Measurements from ENCODE around the gene MIPEP. TPM values are rescaled to one million over a fixed set of nuclear protein-coding genes. Genes with fewer than 3 reads are reported as not detected.
"Not testable (repeated sequence)": the region's sequence is repeated elsewhere in the genome, so short reads cannot be mapped to it uniquely, and the experiment has no call there.

MIPEP gene
- total RNA-seq, 1 experiment from 2014 or later, result 25.4 TPM

DNA sequence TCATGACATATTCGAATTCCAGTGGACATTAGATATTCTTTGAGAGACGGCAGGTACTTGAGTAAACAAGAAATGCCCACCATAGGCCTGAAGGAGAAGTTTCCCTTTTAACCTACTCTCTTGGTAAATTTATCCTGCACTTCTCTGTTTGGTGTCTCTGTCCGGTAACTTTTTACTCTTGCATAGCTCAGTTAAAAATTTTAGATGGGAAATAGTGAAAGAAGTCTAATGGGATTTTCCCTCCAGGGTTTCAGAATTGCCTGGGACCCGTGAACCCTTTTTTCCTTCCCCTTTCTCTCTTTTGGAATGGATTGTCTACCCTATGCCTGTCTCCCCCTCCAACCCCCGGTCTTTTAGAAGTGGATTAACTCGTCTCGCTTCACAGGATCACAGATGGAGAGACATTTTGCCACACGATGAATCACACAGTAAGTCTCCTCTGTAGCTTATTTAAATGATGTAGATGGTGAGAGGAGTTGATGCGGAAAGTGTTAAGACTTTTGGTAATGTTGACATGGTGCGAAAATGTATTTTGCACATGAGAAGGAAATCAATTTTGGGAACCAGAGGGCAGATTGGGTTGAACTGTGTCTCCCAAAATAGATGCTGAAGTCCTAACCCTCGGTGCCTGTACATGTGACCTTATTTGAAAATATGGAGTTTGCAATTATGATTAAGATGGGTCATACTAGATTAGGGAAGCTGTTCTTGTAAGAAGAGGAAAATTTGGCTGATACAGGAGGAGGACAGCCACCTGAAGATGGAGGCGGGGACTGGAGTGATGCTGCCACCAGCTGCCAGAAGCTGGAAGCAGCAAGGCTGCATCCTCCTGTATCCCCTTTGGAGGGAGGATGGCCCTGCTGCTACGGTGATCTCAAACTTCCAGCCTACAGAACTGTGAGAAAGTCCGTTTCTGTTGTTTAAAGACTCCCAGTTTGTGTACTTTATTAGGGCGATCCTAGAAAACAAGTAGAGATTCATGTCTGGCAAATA lies 711 bp upstream of the MIPEP start:
- no peaks in the 10 kb centered on the region for H3K27me3 ChIP-seq (replicated peaks; ENCODE audit: insufficient read depth, low read depth, low read length, poor library complexity)
- TF ChIP-seq, protein P1, sequence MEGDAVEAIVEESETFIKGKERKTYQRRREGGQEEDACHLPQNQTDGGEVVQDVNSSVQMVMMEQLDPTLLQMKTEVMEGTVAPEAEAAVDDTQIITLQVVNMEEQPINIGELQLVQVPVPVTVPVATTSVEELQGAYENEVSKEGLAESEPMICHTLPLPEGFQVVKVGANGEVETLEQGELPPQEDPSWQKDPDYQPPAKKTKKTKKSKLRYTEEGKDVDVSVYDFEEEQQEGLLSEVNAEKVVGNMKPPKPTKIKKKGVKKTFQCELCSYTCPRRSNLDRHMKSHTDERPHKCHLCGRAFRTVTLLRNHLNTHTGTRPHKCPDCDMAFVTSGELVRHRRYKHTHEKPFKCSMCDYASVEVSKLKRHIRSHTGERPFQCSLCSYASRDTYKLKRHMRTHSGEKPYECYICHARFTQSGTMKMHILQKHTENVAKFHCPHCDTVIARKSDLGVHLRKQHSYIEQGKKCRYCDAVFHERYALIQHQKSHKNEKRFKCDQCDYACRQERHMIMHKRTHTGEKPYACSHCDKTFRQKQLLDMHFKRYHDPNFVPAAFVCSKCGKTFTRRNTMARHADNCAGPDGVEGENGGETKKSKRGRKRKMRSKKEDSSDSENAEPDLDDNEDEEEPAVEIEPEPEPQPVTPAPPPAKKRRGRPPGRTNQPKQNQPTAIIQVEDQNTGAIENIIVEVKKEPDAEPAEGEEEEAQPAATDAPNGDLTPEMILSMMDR (conservative IDR thresholded peaks at IDR 0.05; ENCODE audit: low read depth, low read length), result peak; percentile 52
- no peak for TF ChIP-seq EZH2 (IDR thresholded peaks at IDR 0.05; ENCODE audit: borderline replicate concordance, low read depth, low read length, poor library complexity, severe bottlenecking)
- no peaks in the 10 kb centered on the region for H3K9me3 ChIP-seq (ENCODE audit: low read depth, low read length, poor library complexity, severe bottlenecking)
- H3K4me3 ChIP-seq (ENCODE audit: low read depth, low read length, poor library complexity, severe bottlenecking), result peak overlapping the region; percentile 88
- ChIA-PET CTCF (interaction anchor here (1.4 kb wide), 1 partner anchor 70 kb away, joined by 3 read pairs; no protein-coding TSS in a partner anchor), POLR2A (ENCODE audit: low non-redundant PET) (interaction anchor here (0.7 kb wide), 1 partner anchor 449 kb away, joined by 3 read pairs; no protein-coding TSS in a partner anchor)
- DNase-seq (ENCODE audit: low spot score), result peak; percentile 41
- peaks cover 2% of the 10 kb centered on the region for H3K36me3 ChIP-seq (ENCODE audit: insufficient read depth, low read length, poor library complexity, severe bottlenecking)
- BruUV-seq (replicated peaks), result TSS peak; percentile 56
- intact Hi-C loops (cut with micrococcal nuclease; ENCODE audit: unreplicated experiment), result loop anchor here (5.0 kb wide), 1 partner anchor 423 kb away; no protein-coding TSS in a partner anchor
- no peak overlapping the region for H3K27ac ChIP-seq (ENCODE audit: low read depth, low read length, poor library complexity, severe bottlenecking)
- peaks cover 4% of the 10 kb centered on the region for H3K4me1 ChIP-seq (ENCODE audit: insufficient read depth, low read length, poor library complexity, severe bottlenecking)

DNA sequence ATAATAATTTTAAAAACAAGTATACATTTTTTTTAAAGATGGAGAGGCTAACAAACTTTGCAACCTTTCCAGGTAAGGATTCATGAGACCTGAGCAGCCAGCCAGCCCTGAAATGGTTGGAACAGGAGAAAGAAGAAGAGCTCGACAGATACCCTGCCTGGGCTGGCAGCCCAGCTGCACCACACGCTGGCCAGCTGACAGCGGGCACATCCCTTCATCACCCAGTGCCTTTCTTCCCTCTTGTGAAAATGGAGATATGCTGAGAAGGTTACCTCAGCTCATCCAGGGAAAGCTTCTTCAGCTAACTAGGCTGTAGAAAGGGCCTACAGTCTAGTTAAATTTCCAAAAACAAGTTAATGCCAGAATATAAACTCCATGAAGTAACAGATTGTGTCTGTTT lies 4.8 kb downstream of the MIPEP start:
- H3K27me3 ChIP-seq (replicated peaks; ENCODE audit: insufficient read depth, low read depth, low read length, poor library complexity); DNase-seq (ENCODE audit: low spot score); H3K4me1 ChIP-seq (ENCODE audit: insufficient read depth, low read length, poor library complexity, severe bottlenecking); POLR2A ChIA-PET (ENCODE audit: low non-redundant PET); intact Hi-C loops (cut with micrococcal nuclease; ENCODE audit: unreplicated experiment); BruUV-seq (replicated peaks); H3K36me3 ChIP-seq (ENCODE audit: insufficient read depth, low read length, poor library complexity, severe bottlenecking); H3K27ac ChIP-seq (ENCODE audit: low read depth, low read length, poor library complexity, severe bottlenecking); H3K9me3 ChIP-seq (ENCODE audit: low read depth, low read length, poor library complexity, severe bottlenecking); H3K4me3 ChIP-seq (ENCODE audit: low read depth, low read length, poor library complexity, severe bottlenecking); CTCF ChIA-PET: not testable (repeated sequence)

DNA sequence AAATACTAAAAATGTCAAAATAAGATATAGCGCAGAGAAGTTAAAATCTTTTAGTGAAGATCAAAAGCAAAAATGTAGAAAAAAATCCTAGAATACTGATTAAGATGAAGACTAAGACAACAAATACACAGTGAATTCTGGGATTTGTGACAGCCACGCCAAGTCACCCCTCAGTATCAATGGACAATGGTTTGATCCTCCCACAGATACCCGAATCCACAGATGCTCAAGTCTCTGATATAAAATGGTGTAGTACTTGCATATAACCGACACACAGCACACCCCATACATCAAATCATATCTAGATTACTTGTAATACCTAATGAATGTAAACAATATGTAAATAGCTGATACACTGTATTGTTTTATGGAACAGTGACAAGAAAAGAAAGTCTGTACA lies 5.9 kb downstream of the MIPEP start:
- TF ChIP-seq, protein P1 (conservative IDR thresholded peaks at IDR 0.05; ENCODE audit: low read depth, low read length), result no peak
- no peak for TF ChIP-seq EZH2 (IDR thresholded peaks at IDR 0.05; ENCODE audit: borderline replicate concordance, low read depth, low read length, poor library complexity, severe bottlenecking)
- DNase-seq (ENCODE audit: low spot score), result no peak
- no peaks in the 10 kb centered on the region for H3K9me3 ChIP-seq (ENCODE audit: low read depth, low read length, poor library complexity, severe bottlenecking)
- H3K27me3 ChIP-seq (replicated peaks; ENCODE audit: insufficient read depth, low read depth, low read length, poor library complexity), result no peaks in the 10 kb centered on the region
- H3K27ac ChIP-seq (ENCODE audit: low read depth, low read length, poor library complexity, severe bottlenecking), result no peak overlapping the region
- ChIA-PET POLR2A (ENCODE audit: low non-redundant PET) (no interaction called here), CTCF (no interaction called here)
- no peaks in the 10 kb centered on the region for H3K4me1 ChIP-seq (ENCODE audit: insufficient read depth, low read length, poor library complexity, severe bottlenecking)
- intact Hi-C loops (cut with micrococcal nuclease; ENCODE audit: unreplicated experiment), result no loop called here
- no peak overlapping the region for H3K4me3 ChIP-seq (ENCODE audit: low read depth, low read length, poor library complexity, severe bottlenecking)
- no TSS peak for BruUV-seq (replicated peaks)
- H3K36me3 ChIP-seq (ENCODE audit: insufficient read depth, low read length, poor library complexity, severe bottlenecking), result peaks cover 6% of the 10 kb centered on the region

DNA sequence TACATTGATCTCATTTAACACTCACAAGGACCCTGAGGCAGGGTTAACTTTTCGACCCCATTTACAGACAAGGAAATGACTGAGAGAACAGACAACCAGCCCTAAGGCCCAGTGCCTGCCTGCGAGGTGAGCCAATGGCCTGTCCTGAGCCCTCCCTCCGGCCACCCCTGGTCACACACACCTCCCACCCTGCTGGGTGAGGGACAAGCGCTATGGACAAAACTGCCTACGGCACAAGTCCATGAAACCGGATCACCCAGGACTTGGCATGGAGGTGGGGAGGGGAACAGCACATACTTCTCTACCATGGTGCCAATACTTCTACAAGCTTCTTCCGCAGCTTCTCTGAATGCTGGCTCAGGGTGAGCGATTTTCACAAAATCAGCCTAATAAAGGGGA lies 7.8 kb downstream of the MIPEP start:
- CTCF ChIA-PET; BruUV-seq (replicated peaks); POLR2A ChIA-PET (ENCODE audit: low non-redundant PET); H3K27ac ChIP-seq (ENCODE audit: low read depth, low read length, poor library complexity, severe bottlenecking); H3K9me3 ChIP-seq (ENCODE audit: low read depth, low read length, poor library complexity, severe bottlenecking); intact Hi-C loops (cut with micrococcal nuclease; ENCODE audit: unreplicated experiment); H3K4me1 ChIP-seq (ENCODE audit: insufficient read depth, low read length, poor library complexity, severe bottlenecking); DNase-seq (ENCODE audit: low spot score); H3K4me3 ChIP-seq (ENCODE audit: low read depth, low read length, poor library complexity, severe bottlenecking); H3K36me3 ChIP-seq (ENCODE audit: insufficient read depth, low read length, poor library complexity, severe bottlenecking); H3K27me3 ChIP-seq (replicated peaks; ENCODE audit: insufficient read depth, low read depth, low read length, poor library complexity): not testable (repeated sequence)

DNA sequence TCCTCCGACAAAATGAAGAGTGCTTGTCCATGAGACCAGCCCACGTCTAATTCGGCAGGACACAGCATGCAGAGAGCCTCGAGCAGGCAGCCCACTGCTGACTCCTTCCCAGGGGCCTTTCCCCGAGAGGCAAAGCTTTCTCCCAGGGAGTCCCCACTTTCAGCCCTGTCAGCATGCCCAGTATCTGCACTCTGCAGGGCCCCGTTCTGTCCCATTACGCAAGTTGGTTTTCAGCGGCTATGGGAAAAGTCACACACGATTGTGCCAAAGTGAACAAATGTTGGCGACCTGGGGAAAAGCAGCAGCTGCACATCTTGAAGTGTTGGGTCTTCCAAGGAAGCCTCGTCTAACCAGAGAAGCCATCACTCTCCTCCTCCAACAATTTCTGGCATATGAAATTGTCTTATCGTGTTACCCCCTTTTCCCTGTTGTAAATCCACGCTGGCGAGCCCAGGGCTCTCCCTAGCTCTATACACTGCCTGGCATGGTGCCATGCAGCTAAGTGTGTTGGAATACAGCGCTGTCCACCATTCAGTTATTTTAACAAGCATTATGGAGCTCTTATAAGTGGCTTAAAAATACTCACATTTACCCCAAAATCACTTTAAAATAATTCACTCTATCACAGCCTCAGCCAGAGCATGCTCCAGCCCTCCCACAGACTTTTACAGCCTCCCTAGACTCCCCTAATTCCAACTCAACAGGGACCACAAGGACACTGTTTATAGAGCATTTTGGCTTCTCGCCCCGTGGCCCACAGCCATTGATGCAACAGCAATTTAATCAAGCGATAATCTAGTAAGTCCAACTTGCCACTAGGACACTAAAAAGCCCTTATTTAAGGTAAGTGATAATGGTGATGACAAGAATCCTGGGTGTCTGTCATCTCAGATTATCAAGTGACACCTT lies 8.5 kb downstream of the MIPEP start:
- H3K4me1 ChIP-seq (ENCODE audit: insufficient read depth, low read length, poor library complexity, severe bottlenecking); H3K27ac ChIP-seq (ENCODE audit: low read depth, low read length, poor library complexity, severe bottlenecking); CTCF ChIA-PET; intact Hi-C loops (cut with micrococcal nuclease; ENCODE audit: unreplicated experiment); H3K36me3 ChIP-seq (ENCODE audit: insufficient read depth, low read length, poor library complexity, severe bottlenecking); H3K4me3 ChIP-seq (ENCODE audit: low read depth, low read length, poor library complexity, severe bottlenecking); H3K27me3 ChIP-seq (replicated peaks; ENCODE audit: insufficient read depth, low read depth, low read length, poor library complexity); DNase-seq (ENCODE audit: low spot score); BruUV-seq (replicated peaks); H3K9me3 ChIP-seq (ENCODE audit: low read depth, low read length, poor library complexity, severe bottlenecking): not testable (repeated sequence)
- POLR2A ChIA-PET (ENCODE audit: low non-redundant PET), result interaction anchor here (0.6 kb wide), 1 partner anchor 203 kb away, joined by 5 read pairs; no protein-coding TSS in a partner anchor
